Measurements from ENCODE around the gene NRARP. TPM values are rescaled to one million over a fixed set of nuclear protein-coding genes. Genes with fewer than 3 reads are reported as not detected.
A peak's percentile ranks its signal among the peaks of the same experiment; 100 is the strongest.
"Not testable (repeated sequence)": the region's sequence is repeated elsewhere in the genome, so short reads cannot be mapped to it uniquely, and the experiment has no call there.

NRARP gene
- total RNA-seq, 1 donor from 2014 or later = 20.7 TPM

DNA sequence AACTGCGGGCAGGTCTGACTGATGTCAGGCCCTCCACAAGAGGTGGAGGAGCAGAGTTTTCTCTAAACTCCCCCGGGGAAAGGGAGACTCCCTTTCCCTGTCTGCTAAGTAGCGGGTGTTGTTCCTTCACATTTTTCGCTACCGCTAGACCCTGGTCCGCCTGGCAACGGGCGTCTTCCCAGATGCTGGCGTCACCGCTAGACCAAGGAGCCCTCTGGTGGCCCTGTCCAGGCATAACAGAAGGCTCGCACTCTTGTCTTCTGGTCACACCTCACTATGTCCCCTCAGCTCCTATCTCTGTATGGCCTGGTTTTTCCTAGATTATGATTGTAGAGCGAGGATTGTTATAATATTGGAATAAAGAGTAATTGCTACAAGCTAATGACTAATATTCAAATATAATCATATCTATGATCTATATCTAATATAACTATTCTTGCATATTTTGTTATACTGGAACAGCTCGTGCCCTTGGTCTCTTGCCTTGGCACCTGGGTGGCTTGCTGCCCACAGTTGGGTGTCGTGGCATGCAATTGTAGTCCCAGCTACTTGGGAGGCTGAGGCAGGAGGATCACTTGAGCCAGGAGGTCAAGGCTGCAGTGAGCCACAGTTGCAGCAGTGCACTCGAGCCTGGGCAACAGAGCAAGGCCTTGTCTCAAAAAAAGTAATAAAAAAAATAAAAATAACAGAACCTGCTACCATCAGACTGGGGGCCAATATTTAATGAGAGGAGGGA lies 39.7 kb downstream of the NRARP start:
- not testable (repeated sequence) for H3K27ac ChIP-seq; H3K79me2 ChIP-seq (ENCODE audit: low read depth); H3K4me3 ChIP-seq; H3K4me1 Mint-ChIP-seq; H3K27ac Mint-ChIP-seq; H3K4me2 ChIP-seq; H3K27me3 ChIP-seq; H3K4me1 ChIP-seq; H3K9ac ChIP-seq; H3K9me3 Mint-ChIP-seq; H3K36me3 ChIP-seq; H2AFZ ChIP-seq (replicated peaks); DNase-seq (ENCODE audit: low spot score); H3K27me3 Mint-ChIP-seq (ENCODE audit: insufficient read depth, low read depth); H4K20me1 ChIP-seq (ENCODE audit: low read depth); H3K9me3 ChIP-seq (ENCODE audit: low read depth)
- Mint-ChIP-seq H3K36me3 (peaks cover 13% of the 10 kb centered on the region), H3K4me3 (peak overlapping the region; percentile 65)
- TF ChIP-seq, protein P1, sequence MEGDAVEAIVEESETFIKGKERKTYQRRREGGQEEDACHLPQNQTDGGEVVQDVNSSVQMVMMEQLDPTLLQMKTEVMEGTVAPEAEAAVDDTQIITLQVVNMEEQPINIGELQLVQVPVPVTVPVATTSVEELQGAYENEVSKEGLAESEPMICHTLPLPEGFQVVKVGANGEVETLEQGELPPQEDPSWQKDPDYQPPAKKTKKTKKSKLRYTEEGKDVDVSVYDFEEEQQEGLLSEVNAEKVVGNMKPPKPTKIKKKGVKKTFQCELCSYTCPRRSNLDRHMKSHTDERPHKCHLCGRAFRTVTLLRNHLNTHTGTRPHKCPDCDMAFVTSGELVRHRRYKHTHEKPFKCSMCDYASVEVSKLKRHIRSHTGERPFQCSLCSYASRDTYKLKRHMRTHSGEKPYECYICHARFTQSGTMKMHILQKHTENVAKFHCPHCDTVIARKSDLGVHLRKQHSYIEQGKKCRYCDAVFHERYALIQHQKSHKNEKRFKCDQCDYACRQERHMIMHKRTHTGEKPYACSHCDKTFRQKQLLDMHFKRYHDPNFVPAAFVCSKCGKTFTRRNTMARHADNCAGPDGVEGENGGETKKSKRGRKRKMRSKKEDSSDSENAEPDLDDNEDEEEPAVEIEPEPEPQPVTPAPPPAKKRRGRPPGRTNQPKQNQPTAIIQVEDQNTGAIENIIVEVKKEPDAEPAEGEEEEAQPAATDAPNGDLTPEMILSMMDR (IDR thresholded peaks at IDR 0.05) = peak; percentile 48
- peaks cover 16% of the 10 kb centered on the region for H3F3A ChIP-seq (ENCODE audit: low read depth)

DNA sequence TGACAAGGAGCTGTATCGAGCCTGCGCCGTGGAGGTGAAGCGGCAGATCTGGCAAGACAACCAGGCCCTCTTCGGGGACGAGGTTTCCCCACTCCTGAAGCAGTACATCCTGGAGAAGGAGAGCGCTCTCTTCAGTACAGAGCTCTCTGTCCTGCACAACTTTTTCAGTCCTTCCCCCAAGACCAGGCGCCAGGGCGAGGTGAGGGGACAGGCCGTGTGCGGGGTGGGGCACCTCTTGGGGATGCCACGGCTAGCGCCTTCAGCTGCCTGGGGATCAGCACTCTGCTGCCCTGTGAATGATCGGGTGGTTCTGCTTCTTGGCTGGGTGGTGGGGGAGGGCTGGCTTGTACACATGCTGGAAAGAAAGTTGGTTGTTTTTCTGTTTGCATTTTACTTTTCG lies 45.2 kb downstream of the NRARP start:
- H3K9me3 Mint-ChIP-seq = peaks cover 3% of the 10 kb centered on the region
- Histone ChIP-seq H2AFZ (replicated peaks) (no peak overlapping the region), H3K9me3 (ENCODE audit: low read depth) (no peaks in the 10 kb centered on the region), H3K4me1 (peaks cover 20% of the 10 kb centered on the region), H4K20me1 (ENCODE audit: low read depth) (peaks cover 19% of the 10 kb centered on the region), H3K36me3 (no peaks in the 10 kb centered on the region), H3F3A (ENCODE audit: low read depth) (peaks cover 23% of the 10 kb centered on the region), H3K79me2 (ENCODE audit: low read depth) (peaks cover 20% of the 10 kb centered on the region), H3K9ac (no peak overlapping the region), H3K27ac (no peak overlapping the region), H3K4me3 (no peak overlapping the region), H3K27me3 (peaks cover 6% of the 10 kb centered on the region), H3K4me2 (no peak overlapping the region)
- TF ChIP-seq, protein P1 (IDR thresholded peaks at IDR 0.05) = no peak
- no peak for TF ChIP-seq EZH2 (IDR thresholded peaks at IDR 0.05)
- no peak for TF ChIP-seq EZH2phosphoT487 (IDR thresholded peaks at IDR 0.05)
- peaks cover 21% of the 10 kb centered on the region for H3K4me1 Mint-ChIP-seq
- H3K4me3 Mint-ChIP-seq = peak overlapping the region; percentile 90
- DNase-seq (ENCODE audit: low spot score) = no peak
- peaks cover 14% of the 10 kb centered on the region for H3K36me3 Mint-ChIP-seq
- H3K27me3 Mint-ChIP-seq (ENCODE audit: insufficient read depth, low read depth) = peaks cover 9% of the 10 kb centered on the region
- H3K27ac Mint-ChIP-seq = no peak overlapping the region

DNA sequence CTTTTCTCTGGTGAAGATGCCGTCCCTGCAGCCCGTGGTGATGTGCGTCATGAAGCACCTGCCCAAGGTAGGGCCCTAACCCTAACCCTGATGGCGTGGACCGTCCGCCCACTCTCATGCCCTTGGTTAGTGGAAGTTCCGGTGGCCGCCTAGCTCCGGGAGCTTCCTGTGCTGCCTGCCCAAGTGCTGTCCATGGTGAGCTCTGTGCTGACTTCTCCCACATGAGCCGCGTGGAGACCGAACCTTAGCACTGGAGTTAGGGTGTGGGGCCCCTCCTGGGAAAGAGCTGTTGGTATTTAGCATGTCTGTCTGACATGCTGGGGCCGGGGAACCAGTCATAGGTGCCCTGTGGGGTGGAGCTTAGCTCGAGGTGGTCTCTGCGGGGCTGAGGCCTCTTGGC lies 45.7 kb downstream of the NRARP start:
- Histone ChIP-seq H3K4me2 (peak overlapping the region; percentile 99), H4K20me1 (ENCODE audit: low read depth) (peaks cover 19% of the 10 kb centered on the region), H3K27ac (no peak overlapping the region), H3K36me3 (no peaks in the 10 kb centered on the region), H3K9me3 (ENCODE audit: low read depth) (no peaks in the 10 kb centered on the region), H2AFZ (replicated peaks) (no peak overlapping the region), H3F3A (ENCODE audit: low read depth) (peaks cover 18% of the 10 kb centered on the region), H3K4me1 (peaks cover 25% of the 10 kb centered on the region), H3K79me2 (ENCODE audit: low read depth) (peaks cover 20% of the 10 kb centered on the region), H3K4me3 (peak overlapping the region; percentile 99), H3K9ac (no peak overlapping the region), H3K27me3 (peaks cover 6% of the 10 kb centered on the region)
- Mint-ChIP-seq H3K27me3 (ENCODE audit: insufficient read depth, low read depth) (peaks cover 9% of the 10 kb centered on the region), H3K9me3 (no peaks in the 10 kb centered on the region), H3K4me1 (peaks cover 20% of the 10 kb centered on the region), H3K36me3 (peaks cover 9% of the 10 kb centered on the region), H3K4me3 (peak overlapping the region; percentile 90), H3K27ac (no peak overlapping the region)
- DNase-seq (ENCODE audit: low spot score) = no peak
- TF ChIP-seq EZH2 (IDR thresholded peaks at IDR 0.05) = no peak
- TF ChIP-seq EZH2phosphoT487 (IDR thresholded peaks at IDR 0.05) = no peak
- TF ChIP-seq, protein P1 (IDR thresholded peaks at IDR 0.05) = no peak

All from neural progenitor cell (in vitro differentiated cells).